Inferior parietal cortex (tissue), 1 donor: Measurements from ENCODE around the gene TMCO1.
"Not testable (repeated sequence)": the region's sequence is repeated elsewhere in the genome, so short reads cannot be mapped to it uniquely, and the experiment has no call there.

Experiments
- DNase-seq: peaks from one replicate; pipeline ENCODE4 v3.0.0-alpha.2; 2016; ENCODE audit errors: extremely low spot score

The TMCO1 gene

GRCh38 chr1:165768513-165769394 is at the start of gene TMCO1:
TMCO1 (minus strand) TSS chr1:165768868; CDS start chr1:165768751, 117 bp downstream.
- DNase-seq = peak; percentile 99

DNA sequence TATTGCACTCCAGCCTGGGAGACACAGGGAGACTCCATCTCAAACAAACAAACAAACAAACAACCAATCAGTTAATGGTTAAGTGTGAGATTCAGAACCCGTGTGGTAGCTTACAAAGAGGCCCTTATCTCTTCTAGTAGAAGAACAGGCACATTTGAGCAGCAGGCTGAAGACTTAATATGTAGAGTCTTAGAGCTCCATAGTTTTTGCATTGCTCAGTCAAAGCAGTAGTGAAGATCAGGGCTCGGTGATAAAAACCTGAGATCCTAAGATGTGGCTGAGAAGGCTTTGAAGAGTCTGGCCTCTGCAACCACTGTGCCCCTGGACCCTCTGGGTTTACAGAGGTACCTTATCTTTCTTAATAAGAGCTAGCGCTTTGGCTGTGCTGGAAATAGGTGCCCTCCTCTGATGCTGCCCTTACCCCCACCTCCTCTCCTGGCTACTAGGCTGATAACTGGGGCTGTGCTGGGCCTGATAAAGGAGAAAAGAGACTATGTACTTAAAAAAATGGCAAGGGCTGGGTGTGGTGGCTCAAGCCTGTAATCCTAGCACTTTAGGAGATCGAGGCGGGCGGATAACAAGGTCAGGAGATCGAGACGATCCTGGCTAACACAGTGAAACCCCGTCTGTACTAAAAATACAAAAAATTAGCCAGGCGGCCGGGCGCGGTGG is 48.3 kb upstream of the TMCO1 start:
- DNase-seq = no peak

DNA sequence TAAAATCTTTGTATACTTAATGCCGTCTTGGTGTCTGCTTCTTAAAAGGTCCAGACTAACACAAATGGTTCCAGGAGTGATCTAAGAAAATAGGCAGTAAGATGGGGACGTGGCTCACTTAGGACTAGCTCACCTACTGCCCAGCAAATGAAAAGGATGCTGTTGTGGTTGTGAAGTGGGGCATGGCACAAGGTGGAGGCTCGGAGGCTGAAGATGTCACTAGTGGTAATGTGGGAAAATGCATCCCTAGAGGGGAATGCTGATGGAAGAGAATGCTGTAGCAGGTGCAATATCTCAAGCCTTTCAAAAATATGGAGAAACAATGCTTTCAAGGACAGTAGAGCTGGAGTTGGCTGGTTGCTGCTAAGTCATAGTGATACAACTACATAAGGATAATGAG is 47.5 kb upstream of the TMCO1 start:
- DNase-seq = no peak

DNA sequence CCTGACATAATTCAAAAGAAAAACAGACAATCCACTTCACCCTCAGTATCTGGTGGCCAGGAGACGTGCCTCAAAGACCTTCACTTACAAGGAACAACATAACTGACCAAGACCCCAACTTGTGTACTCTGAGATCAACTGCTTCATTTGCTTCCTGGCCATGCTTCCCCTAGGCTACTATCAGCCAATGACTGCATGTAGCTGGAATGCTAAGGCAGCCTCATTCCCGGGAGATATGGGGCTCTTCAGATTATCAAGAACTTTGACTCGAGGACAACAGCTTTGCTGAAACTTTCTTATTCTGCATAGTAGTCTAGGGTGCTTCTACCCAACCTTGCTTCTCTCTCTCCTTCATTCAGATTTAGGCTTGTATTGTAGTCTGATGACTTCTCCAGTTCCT is 47.1 kb upstream of the TMCO1 start:
- DNase-seq = no peak

GRCh38 chr1:165807613-165808012 is 38.9 kb upstream of the TMCO1 start:
- DNase-seq = no peak

- DNase-seq = not testable (repeated sequence)
Observed at GRCh38 chr1:165804513-165804912, 35.8 kb upstream of the TMCO1 start.

DNA sequence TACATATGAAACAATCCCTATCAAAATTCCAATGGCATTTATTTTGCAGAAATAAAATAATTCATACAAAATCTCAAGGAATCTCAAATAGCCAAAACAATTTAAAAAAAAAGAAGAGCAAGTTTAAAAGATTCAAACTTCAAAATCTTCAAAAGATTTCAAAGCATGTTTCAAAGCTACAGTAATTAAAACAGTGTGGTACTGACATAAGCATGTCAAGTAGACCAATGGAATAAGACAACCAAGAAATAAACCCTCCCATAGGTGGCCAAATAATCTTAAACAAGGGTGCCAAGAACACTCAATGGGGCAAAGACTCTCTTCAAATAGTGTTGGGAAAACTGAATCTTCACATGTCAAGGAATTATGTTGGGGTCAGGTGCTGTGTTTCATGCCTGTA is 30.7 kb upstream of the TMCO1 start:
- DNase-seq = no peak

DNA sequence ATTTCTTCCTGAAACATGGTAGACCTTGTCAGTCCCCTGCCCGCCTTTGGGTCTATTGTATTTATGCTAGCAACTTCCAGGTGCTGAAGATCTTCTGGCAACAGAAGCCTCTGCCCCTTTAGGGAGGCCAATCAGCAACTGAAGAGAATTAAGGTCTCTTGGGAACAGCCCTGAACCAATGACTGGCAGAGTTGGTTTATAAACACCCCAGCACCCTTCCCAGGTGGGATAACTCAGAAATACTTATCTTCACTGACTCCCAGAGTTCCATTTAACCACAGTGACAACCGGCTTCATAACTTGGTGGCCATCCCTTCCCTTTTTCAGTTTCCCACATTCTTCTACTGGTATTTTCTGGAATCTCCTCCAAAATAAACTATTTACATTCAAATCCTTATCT is 27.2 kb upstream of the TMCO1 start:
- no peak for DNase-seq

- DNase-seq = no peak
Observed at GRCh38 chr1:165793951-165794350, 25.3 kb upstream of the TMCO1 start.

DNA sequence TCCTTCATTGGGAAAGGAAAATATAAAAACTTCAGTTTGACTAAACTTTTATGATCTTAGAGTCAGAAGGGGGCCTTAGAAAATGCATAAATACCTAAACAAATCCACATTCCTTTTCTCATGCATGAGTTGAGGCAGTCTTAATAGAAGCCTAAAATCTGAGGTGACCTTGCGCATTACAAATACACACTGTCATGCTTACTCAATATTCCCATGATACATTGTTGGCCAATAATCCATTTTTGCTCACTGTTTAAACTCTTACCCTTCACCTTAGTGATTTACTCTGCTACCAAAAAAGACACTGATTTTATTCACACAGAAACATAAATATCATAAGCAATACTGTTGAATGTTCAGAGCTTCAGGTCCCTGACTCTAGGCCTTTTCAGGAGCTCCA is 19.1 kb upstream of the TMCO1 start:
- DNase-seq = no peak

DNA sequence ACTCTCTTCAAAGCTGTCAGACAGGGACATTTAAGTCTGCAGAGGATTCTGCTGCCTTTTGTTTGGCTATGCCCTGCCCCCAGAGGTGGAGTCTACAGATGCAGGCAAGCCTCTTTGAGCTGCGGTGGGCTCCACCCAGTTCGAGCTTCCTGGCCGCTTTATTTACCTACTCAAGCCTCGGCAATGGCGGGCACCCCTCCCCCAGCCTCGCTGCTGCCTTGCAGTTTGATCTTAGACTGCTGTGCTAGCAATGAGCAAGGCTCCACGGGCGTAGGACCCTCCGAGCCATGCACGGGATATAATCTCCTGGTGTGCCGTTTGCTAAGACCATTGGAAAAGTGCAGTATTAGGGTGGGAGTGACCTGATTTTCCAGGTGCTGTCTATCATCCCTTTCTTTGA is 14.9 kb upstream of the TMCO1 start:
- not testable (repeated sequence) for DNase-seq

GRCh38 chr1:165778197-165778596 is 9.5 kb upstream of the TMCO1 start:
- DNase-seq = not testable (repeated sequence)

- DNase-seq = no peak
Observed at GRCh38 chr1:165773324-165773965, 4.8 kb upstream of the TMCO1 start.

DNA sequence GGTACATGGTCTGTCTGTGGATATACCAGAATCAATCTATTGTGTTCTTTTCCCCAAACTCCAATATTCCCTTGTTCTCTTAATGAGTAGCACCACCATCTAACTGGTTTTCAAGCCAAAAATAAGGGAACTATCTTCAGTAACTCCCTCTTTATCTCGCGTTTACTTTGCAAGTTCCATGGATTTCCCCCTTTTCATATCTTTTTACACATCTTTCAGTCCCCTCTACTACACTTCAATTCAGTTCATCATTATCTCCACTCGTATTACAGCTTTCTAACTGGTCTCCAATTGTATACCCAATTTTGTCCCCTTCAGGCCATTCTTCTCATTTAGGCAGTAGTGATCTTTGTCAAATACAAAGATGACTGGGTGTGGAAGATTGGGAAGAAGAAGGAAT is 4.1 kb upstream of the TMCO1 start:
- DNase-seq = no peak

- DNase-seq = no peak
Observed at GRCh38 chr1:165764277-165764676, 4.4 kb downstream of the TMCO1 start.

- DNase-seq = no peak
Observed at GRCh38 chr1:165763442-165763841, 5.2 kb downstream of the TMCO1 start.

DNA sequence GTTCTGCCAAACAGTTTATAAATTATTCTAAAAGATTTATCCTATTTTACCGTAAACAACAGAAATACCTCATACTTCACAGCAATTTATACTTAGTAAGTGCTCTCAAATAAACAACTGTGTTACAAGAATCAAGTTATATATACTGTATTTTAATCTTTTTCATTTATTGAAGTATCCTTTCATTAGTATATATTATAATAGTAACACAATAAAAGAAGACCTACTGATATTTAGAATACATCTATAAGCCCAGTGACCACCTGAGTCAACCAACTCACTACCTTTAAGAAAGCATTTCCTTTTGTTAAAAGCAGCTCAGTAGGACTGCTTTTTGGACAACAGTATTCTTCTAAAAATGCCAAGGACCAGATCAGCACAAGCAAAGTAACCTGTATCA is 5.9 kb downstream of the TMCO1 start:
- no peak for DNase-seq

- DNase-seq = no peak
Observed at GRCh38 chr1:165759095-165759494, 9.6 kb downstream of the TMCO1 start.

DNA sequence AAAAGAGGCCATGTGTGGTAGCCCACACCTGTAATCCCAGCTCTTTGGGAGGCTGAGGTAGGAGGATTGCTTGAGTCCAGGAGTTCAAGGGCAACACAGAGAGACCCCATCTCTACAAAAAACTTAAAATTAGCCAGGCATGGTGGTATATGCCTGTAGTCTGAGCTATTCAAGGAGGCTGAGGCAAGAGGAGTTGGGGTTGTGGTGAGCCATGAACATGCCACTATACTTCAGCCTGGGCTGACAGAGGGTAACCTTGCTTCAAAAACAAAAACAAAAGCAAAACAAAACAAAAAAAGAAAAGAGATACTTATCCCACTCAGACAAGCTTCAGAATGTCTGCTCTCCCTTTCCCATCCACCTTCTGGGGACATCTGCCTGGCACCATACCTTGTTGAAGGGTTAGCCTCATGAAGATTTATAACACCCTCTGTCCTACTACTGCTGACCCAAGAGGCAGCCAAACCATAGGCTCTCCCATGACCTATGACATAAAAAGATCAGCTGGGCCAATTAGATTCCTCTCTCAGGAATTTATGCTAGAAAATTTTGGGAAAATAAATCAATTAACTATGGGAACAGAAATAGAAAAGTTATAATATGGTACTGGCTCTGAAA is 13.2 kb downstream of the TMCO1 start:
- DNase-seq = no peak

DNA sequence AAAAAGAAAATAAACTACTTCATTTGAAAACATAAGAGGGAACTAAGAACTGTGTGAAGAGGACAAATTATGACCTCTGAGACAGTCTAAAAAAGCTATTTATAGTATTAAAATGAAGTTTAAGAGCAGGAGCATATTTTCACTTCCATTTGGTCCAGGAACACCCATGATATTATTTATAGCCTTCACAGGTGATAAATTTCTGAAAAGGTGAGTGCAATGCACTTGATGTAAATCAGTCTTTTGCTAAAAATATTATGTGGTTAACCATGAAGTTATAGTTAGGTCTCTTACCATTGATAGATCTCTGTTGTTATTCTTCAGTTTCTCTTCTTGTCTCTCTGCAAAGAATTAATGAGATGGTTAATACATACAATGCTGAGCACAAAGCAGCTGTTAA is 14.7 kb downstream of the TMCO1 start:
- no peak for DNase-seq

GRCh38 chr1:165748550-165748949 is 20.1 kb downstream of the TMCO1 start:
- DNase-seq = no peak
